HCT116 (cell line): Measurements from ENCODE around the gene C3orf52. TPM values are rescaled to one million over a fixed set of nuclear protein-coding genes. Genes with fewer than 3 reads are reported as not detected.

Source experiments
- ATAC-seq: fragments of 200-7000 bp; cut with Tn5 transposase; 2 replicates; pipeline ENCODE4 v1.9.1; 2020; ENCODE audit warnings: mild to moderate bottlenecking, moderate library complexity
- BruUV-seq: library from RNA; stranded (reverse); fragments of 400-500 nt; replicated peaks from 2 replicates; lab custom pipeline; 2021; lab: Mats Ljungman, UMichigan
- CTCF ChIA-PET: fragments of 300-600 bp; sonication (Branson Sonifier 250); formaldehyde crosslinking; loops from one replicate; lab custom pipeline; 2021; ENCODE audit warnings: antibody characterized with exemption; lab: Charles Lee
- POLR2A ChIA-PET: fragments of 300-600, 350-600 bp; sonication (Branson Sonifier 250); formaldehyde crosslinking; loops from one replicate; lab custom pipeline; 2021; ENCODE audit warnings: antibody characterized with exemption; lab: Charles Lee
- RAD21 ChIA-PET, 2 experiments: fragments of 300-600 bp; sonication (Branson Sonifier 250); formaldehyde crosslinking; loops; one replicate each; lab custom pipeline; 2023; ENCODE audit warnings: low total read pairs in 2 of 2; ENCODE audit not compliant: uncharacterized antibody in 2 of 2, unreplicated experiment in 2 of 2, low non-redundant PET in 1 of 2; lab: Charles Lee
- DNase-seq: peaks from one replicate; pipeline ENCODE4 v3.0.0-alpha.2; 2010; ENCODE audit warnings: low read depth, low spot score
- H2AFZ ChIP-seq: fragments of 200-600 bp; shearing (Covaris generic), sonication (generic); 2 replicates; pipeline ENCODE4 v1.6.1; 2017; ENCODE audit warnings: low read depth, mixed run types, mixed read lengths, antibody characterized with exemption, low read length; ENCODE audit not compliant: poor library complexity, severe bottlenecking
- H3K27ac ChIP-seq: 2 replicates; pipeline ENCODE4 v1.5.1; 2012; ENCODE audit warnings: low read depth, low read length
- H3K27me3 ChIP-seq: fragments of 200-600 bp; sonication (generic); 2 replicates; pipeline ENCODE4 v1.6.1; 2016; ENCODE audit warnings: mixed run types, low read length, mixed read lengths; ENCODE audit not compliant: insufficient read depth
- H3K36me3 ChIP-seq, 2 experiments: fragments of 200-500 bp in 1 of 2; fragments of 200-600 bp in 1 of 2; sonication (Bioruptor generic) in 1 of 2; sonication (generic) in 1 of 2; 2 replicates each; pipeline versions ENCODE4 v1.5.1 to v1.6.1; 2014 to 2016; ENCODE audit warnings: low read length in 2 of 2, inconsistent platforms in 1 of 2, mixed read lengths in 1 of 2, mixed run types in 1 of 2; ENCODE audit not compliant: insufficient read depth in 2 of 2, control insufficient read depth in 1 of 2
- H3K4me1 ChIP-seq, 2 experiments: fragments of 200-600 bp in 1 of 2; sonication (generic) in 1 of 2; 2 replicates each; pipeline versions ENCODE4 v1.5.1 to v1.6.1; 2012 to 2017; ENCODE audit warnings: low read length in 2 of 2, inconsistent platforms in 1 of 2, mild to moderate bottlenecking in 1 of 2, mixed read lengths in 1 of 2, mixed run types in 1 of 2, moderate library complexity in 1 of 2; ENCODE audit not compliant: insufficient read depth in 2 of 2, control insufficient read depth in 1 of 2
- H3K4me2 ChIP-seq: fragments of 200-600 bp; sonication (generic); 2 replicates; pipeline ENCODE4 v1.6.1; 2017; ENCODE audit warnings: mixed run types, low read length, mixed read lengths
- H3K4me3 ChIP-seq, 2 experiments: fragments of 200-600 bp in 1 of 2; sonication (generic) in 1 of 2; replicated peaks in 1 of 2; 2 replicates each; pipeline ENCODE4 v1.5.1; 2011 to 2016; ENCODE audit warnings: low read length in 2 of 2, control low read depth in 1 of 2, low read depth in 1 of 2, mild to moderate bottlenecking in 1 of 2, mixed read lengths in 1 of 2, mixed run types in 1 of 2
- H3K79me2 ChIP-seq: fragments of 200-600 bp; sonication (generic); 2 replicates; pipeline ENCODE4 v1.6.1; 2017; ENCODE audit warnings: mild to moderate bottlenecking, mixed run types, low read length, moderate library complexity, mixed read lengths; ENCODE audit not compliant: insufficient read depth
- H3K9ac ChIP-seq: fragments of 200-600 bp; sonication (generic); 2 replicates; pipeline ENCODE4 v1.6.1; 2016; ENCODE audit warnings: low read length, mixed read lengths
- H3K9me2 ChIP-seq: fragments of 200-600 bp; sonication (generic), shearing (Covaris generic); 2 replicates; pipeline ENCODE4 v1.6.1; 2017; ENCODE audit warnings: mixed run types, mild to moderate bottlenecking, moderate library complexity; ENCODE audit not compliant: insufficient read depth
- H3K9me3 ChIP-seq, 2 experiments: fragments of 200-500 bp in 1 of 2; fragments of 200-600 bp in 1 of 2; sonication (Bioruptor generic) in 1 of 2; sonication (generic) in 1 of 2; 2 replicates each; pipeline ENCODE4 v1.6.1; 2014 to 2017; ENCODE audit warnings: low read length in 2 of 2, mixed read lengths in 2 of 2, inconsistent platforms in 1 of 2, low read depth in 1 of 2, mild to moderate bottlenecking in 1 of 2, mixed run types in 1 of 2, moderate library complexity in 1 of 2; ENCODE audit not compliant: control insufficient read depth in 1 of 2, insufficient read depth in 1 of 2
- H4K20me1 ChIP-seq: fragments of 200-600 bp; sonication (generic), shearing (Covaris generic); 2 replicates; pipeline ENCODE4 v1.6.1; 2017; ENCODE audit warnings: mixed run types, mild to moderate bottlenecking, moderate library complexity; ENCODE audit not compliant: insufficient read depth
- CEBPB ChIP-seq: IDR thresholded peaks from 2 replicates; pipeline ENCODE4 v1.6.1; 2012; ENCODE audit warnings: low read depth
- EGR1 ChIP-seq: IDR thresholded peaks from 2 replicates; pipeline ENCODE4 v1.6.1; 2012; ENCODE audit warnings: low read depth
- ELF1 ChIP-seq: IDR thresholded peaks from 2 replicates; pipeline ENCODE4 v1.6.1; 2012; ENCODE audit warnings: low read depth, borderline replicate concordance
- FOSL1 ChIP-seq: IDR thresholded peaks from 2 replicates; pipeline ENCODE4 v1.6.1; 2012; ENCODE audit warnings: low read depth
- POLR2AphosphoS5 ChIP-seq: IDR thresholded peaks from 2 replicates; pipeline ENCODE4 v1.6.1; 2011; ENCODE audit warnings: mild to moderate bottlenecking, low read depth, low read length, moderate library complexity
- RAD21 ChIP-seq: IDR thresholded peaks from 2 replicates; pipeline ENCODE4 v1.6.1; 2012; ENCODE audit warnings: low read depth, mild to moderate bottlenecking
- SIN3A ChIP-seq: IDR thresholded peaks from 2 replicates; pipeline ENCODE4 v1.6.1; 2012; ENCODE audit warnings: low read depth
- SP1 ChIP-seq: IDR thresholded peaks from 2 replicates; pipeline ENCODE4 v1.6.1; 2012; ENCODE audit warnings: low read depth
- SRF ChIP-seq: IDR thresholded peaks from 2 replicates; pipeline ENCODE4 v1.6.1; 2012; ENCODE audit warnings: low read depth
- TCF7L2 ChIP-seq: IDR thresholded peaks from 2 replicates; pipeline ENCODE4 v1.7.0; 2011; ENCODE audit warnings: borderline replicate concordance, inconsistent platforms; ENCODE audit not compliant: insufficient read depth, insufficient read length; ENCODE audit errors: extremely low read depth
- ZNF274 ChIP-seq: fragments of 200-500 bp; sonication (Bioruptor generic); IDR thresholded peaks from 2 replicates; pipeline ENCODE4 v1.6.1; 2014; ENCODE audit warnings: mild to moderate bottlenecking, low read depth, low read length, inconsistent platforms
- intact Hi-C: fragments of 100-400 bp; cut with micrococcal nuclease; formaldehyde crosslinking; loops from 2 replicates; pipeline ENCODE4 v1.10.0; 2022
- total RNA-seq: library from RNA; stranded (reverse); gene quantifications from one replicate; pipeline ENCODE4 v1.2.1, GENCODE V29; 2021; ENCODE audit not compliant: unreplicated experiment
- TF ChIP-seq, protein P1 (sequence below): IDR thresholded peaks from 2 replicates; pipeline ENCODE4 v1.6.1; 2012
- TF ChIP-seq, protein P2 (sequence below): IDR thresholded peaks from 2 replicates; pipeline ENCODE4 v1.6.1; 2011; ENCODE audit warnings: mild to moderate bottlenecking, low read length, moderate library complexity; ENCODE audit not compliant: insufficient replicate concordance; ENCODE audit errors: extremely low read depth
- TF ChIP-seq, protein P3 (sequence below): IDR thresholded peaks from 2 replicates; pipeline ENCODE4 v1.6.1; 2012
- TF ChIP-seq, protein P4 (sequence below), 3 experiments: fragments of 200-600 bp in 1 of 3; sonication (generic) in 1 of 3; IDR thresholded peaks in 2 of 3; conservative IDR thresholded peaks in 1 of 3; 2 replicates each; pipeline ENCODE4 v1.5.1; 2012 to 2017; ENCODE audit warnings: low read depth in 2 of 3, low read length in 2 of 3, antibody characterized with exemption in 1 of 3, borderline replicate concordance in 1 of 3, control low read depth in 1 of 3, mild to moderate bottlenecking in 1 of 3, mixed read lengths in 1 of 3, mixed run types in 1 of 3, moderate library complexity in 1 of 3; ENCODE audit not compliant: insufficient read depth in 1 of 3

Gene C3orf52
- total RNA-seq, 1 experiment from 2014 or later = 14.3 TPM

DNA sequence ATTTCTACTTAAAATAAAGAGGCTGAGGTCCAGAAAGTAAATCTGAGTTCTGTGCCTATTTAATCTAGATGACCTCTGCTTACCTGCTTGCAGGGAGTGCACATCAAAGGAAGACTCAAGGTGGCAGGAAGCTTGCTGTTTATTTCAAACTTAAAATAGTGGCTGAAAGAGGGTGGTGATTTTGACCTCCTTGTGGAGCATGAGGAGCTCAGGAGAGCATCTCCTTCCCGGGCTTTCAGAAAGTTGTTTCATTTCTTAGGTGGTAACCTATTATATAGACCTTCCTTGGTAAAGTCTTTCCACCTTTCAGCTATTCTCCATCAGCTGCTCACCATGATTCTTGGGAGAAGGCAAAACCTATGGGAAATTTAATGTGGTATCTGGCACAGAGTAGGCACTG is 46.4 kb downstream of the C3orf52 start:
- TF ChIP-seq, protein P1, sequence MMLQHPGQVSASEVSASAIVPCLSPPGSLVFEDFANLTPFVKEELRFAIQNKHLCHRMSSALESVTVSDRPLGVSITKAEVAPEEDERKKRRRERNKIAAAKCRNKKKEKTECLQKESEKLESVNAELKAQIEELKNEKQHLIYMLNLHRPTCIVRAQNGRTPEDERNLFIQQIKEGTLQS = no peak
- no peak for TF ChIP-seq TCF7L2
- H3K9me3 ChIP-seq = no peaks in the 10 kb centered on the region
- ChIA-PET RAD21 (no interaction called here), POLR2A (no interaction called here), CTCF (interaction anchor here (1.2 kb wide), 1 partner anchor 21 kb away, joined by 3 read pairs; no protein-coding TSS in a partner anchor)
- H4K20me1 ChIP-seq = no peaks in the 10 kb centered on the region
- H3K4me3 ChIP-seq = no peak overlapping the region
- BruUV-seq = no TSS peak
- H3K4me1 ChIP-seq = no peaks in the 10 kb centered on the region; a peak in 1 of 4 replicates
- peaks cover 4 to 5% of the 10 kb centered on the region in 2 experiments; a peak in 2 of 4 replicates for H3K36me3 ChIP-seq
- H3K9me2 ChIP-seq = no peaks in the 10 kb centered on the region
- no peaks in the 10 kb centered on the region for H3K27me3 ChIP-seq
- H3K27ac ChIP-seq = no peak overlapping the region
- no peak for ATAC-seq
- H3K9ac ChIP-seq = no peak overlapping the region
- intact Hi-C loops = no loop called here
- DNase-seq = no peak
- H3K79me2 ChIP-seq = no peaks in the 10 kb centered on the region
- no peak overlapping the region for H2AFZ ChIP-seq
- no peak overlapping the region for H3K4me2 ChIP-seq

DNA sequence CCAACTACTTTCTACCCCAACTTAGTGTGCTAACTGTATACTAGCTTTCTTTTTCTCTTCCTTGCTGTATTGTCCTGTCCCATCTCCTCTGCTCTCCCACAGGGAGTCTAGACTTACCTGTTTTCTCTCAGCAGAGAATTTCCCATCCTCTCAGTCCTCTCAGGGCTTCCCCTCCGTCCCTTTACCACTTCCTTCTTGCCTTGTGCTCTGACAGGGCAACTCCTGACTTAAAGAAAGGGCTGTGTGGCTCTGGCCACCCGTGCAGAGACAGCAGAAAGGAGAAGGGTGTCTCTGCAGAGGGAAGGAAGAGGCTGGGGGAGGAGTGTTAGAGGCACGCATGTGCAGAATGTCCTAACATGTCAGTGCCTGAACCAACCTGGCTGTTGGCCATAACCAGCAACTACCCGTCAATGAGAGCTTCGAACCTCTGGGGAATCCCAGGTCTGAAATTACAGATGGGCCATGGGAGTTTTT is 46.8 kb downstream of the C3orf52 start, which contains the start of gene GCSAM:
Gene GCSAM, minus strand, starts transcription at position 274 of the 474 bp plus-strand sequence. Its CDS starts 128 bp downstream, at position 146.
- Histone ChIP-seq H3K4me1 (no peaks in the 10 kb centered on the region; a peak in 1 of 4 replicates), H3K79me2 (no peaks in the 10 kb centered on the region), H3K9ac (no peak within 1 kb of the TSS), H2AFZ (no peak within 1 kb of the TSS), H3K9me3 (no peaks in the 10 kb centered on the region), H3K4me3 (no peak within 1 kb of the TSS), H4K20me1 (no peaks in the 10 kb centered on the region), H3K9me2 (no peaks in the 10 kb centered on the region), H3K4me2 (no peak within 1 kb of the TSS), H3K27ac (no peak within 1 kb of the TSS), H3K36me3 (peaks cover 4 to 5% of the 10 kb centered on the region in 2 experiments; a peak in 2 of 4 replicates), H3K27me3 (no peaks in the 10 kb centered on the region)
- intact Hi-C loops = no loop called here
- no TSS peak for BruUV-seq
- DNase-seq = no peak
- POLR2A ChIA-PET = no interaction called here
- RAD21 ChIA-PET = no interaction called here
- no peak for ATAC-seq
- CTCF ChIA-PET = interaction anchor here (1.2 kb wide), 1 partner anchor 21 kb away, joined by 3 read pairs; no protein-coding TSS in a partner anchor
- no peak for TF ChIP-seq POLR2AphosphoS5
- no peak for TF ChIP-seq EGR1
- TF ChIP-seq, protein P2, sequence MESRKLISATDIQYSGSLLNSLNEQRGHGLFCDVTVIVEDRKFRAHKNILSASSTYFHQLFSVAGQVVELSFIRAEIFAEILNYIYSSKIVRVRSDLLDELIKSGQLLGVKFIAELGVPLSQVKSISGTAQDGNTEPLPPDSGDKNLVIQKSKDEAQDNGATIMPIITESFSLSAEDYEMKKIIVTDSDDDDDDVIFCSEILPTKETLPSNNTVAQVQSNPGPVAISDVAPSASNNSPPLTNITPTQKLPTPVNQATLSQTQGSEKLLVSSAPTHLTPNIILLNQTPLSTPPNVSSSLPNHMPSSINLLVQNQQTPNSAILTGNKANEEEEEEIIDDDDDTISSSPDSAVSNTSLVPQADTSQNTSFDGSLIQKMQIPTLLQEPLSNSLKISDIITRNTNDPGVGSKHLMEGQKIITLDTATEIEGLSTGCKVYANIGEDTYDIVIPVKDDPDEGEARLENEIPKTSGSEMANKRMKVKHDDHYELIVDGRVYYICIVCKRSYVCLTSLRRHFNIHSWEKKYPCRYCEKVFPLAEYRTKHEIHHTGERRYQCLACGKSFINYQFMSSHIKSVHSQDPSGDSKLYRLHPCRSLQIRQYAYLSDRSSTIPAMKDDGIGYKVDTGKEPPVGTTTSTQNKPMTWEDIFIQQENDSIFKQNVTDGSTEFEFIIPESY = no peak
- no peak for TF ChIP-seq ELF1
- TF ChIP-seq RAD21 = no peak
- no peak for TF ChIP-seq CEBPB
- TF ChIP-seq SIN3A = no peak
- TF ChIP-seq SRF = no peak
- no peak for TF ChIP-seq FOSL1
- TF ChIP-seq, protein P3, sequence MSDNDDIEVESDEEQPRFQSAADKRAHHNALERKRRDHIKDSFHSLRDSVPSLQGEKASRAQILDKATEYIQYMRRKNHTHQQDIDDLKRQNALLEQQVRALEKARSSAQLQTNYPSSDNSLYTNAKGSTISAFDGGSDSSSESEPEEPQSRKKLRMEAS = no peak
- no peak for TF ChIP-seq SP1
- no peak for TF ChIP-seq ZNF274
- TF ChIP-seq, protein P4, sequence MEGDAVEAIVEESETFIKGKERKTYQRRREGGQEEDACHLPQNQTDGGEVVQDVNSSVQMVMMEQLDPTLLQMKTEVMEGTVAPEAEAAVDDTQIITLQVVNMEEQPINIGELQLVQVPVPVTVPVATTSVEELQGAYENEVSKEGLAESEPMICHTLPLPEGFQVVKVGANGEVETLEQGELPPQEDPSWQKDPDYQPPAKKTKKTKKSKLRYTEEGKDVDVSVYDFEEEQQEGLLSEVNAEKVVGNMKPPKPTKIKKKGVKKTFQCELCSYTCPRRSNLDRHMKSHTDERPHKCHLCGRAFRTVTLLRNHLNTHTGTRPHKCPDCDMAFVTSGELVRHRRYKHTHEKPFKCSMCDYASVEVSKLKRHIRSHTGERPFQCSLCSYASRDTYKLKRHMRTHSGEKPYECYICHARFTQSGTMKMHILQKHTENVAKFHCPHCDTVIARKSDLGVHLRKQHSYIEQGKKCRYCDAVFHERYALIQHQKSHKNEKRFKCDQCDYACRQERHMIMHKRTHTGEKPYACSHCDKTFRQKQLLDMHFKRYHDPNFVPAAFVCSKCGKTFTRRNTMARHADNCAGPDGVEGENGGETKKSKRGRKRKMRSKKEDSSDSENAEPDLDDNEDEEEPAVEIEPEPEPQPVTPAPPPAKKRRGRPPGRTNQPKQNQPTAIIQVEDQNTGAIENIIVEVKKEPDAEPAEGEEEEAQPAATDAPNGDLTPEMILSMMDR (IDR thresholded peaks at IDR 0.05 in 2 of 3, conservative IDR thresholded peaks at IDR 0.05 in 1 of 3; ENCODE audit: borderline replicate concordance in 1 of 3, insufficient read depth in 1 of 3, low read depth in 2 of 3, low read length in 2 of 3) = no peak
- TF ChIP-seq, protein P1 = no peak
- no peak for TF ChIP-seq TCF7L2
